Effector memory CD4-positive, alpha-beta T cell (primary cell): ENCODE data around the gene DNAH17.
"Not testable (repeated sequence)": the region's sequence is repeated elsewhere in the genome, so short reads cannot be mapped to it uniquely, and the experiment has no call there.

Source experiments
- DNase-seq, 3 donors: peaks; one replicate each; pipeline ENCODE4 v3.0.0-alpha.2; 2020
- H3K27ac ChIP-seq: 2 replicates; pipeline ENCODE4 v1.7.0; 2013; ENCODE audit warnings: mild to moderate bottlenecking, low read length, moderate library complexity; ENCODE audit not compliant: insufficient read depth, poor library complexity, severe bottlenecking
- H3K27me3 ChIP-seq: replicated peaks from 2 replicates; pipeline ENCODE4 v1.7.0; 2013; ENCODE audit warnings: mild to moderate bottlenecking, low read length; ENCODE audit not compliant: insufficient read depth, control insufficient read depth, poor library complexity, severe bottlenecking
- H3K36me3 ChIP-seq: 2 replicates; pipeline ENCODE4 v1.7.0; 2013; ENCODE audit warnings: mild to moderate bottlenecking, low read length, moderate library complexity; ENCODE audit not compliant: control insufficient read depth, insufficient read depth
- H3K4me1 ChIP-seq: 2 replicates; pipeline ENCODE4 v1.7.0; 2013; ENCODE audit warnings: low read length, mild to moderate bottlenecking; ENCODE audit not compliant: control insufficient read depth, insufficient read depth, poor library complexity, severe bottlenecking
- H3K4me3 ChIP-seq: 2 replicates; pipeline ENCODE4 v1.7.0; 2013; ENCODE audit warnings: low read length, low read depth, mild to moderate bottlenecking; ENCODE audit not compliant: insufficient read depth, poor library complexity, severe bottlenecking
- H3K9me3 ChIP-seq: 2 replicates; pipeline ENCODE4 v1.7.0; 2013; ENCODE audit warnings: mild to moderate bottlenecking, low read length, moderate library complexity; ENCODE audit not compliant: control insufficient read depth

The DNAH17 gene

DNA sequence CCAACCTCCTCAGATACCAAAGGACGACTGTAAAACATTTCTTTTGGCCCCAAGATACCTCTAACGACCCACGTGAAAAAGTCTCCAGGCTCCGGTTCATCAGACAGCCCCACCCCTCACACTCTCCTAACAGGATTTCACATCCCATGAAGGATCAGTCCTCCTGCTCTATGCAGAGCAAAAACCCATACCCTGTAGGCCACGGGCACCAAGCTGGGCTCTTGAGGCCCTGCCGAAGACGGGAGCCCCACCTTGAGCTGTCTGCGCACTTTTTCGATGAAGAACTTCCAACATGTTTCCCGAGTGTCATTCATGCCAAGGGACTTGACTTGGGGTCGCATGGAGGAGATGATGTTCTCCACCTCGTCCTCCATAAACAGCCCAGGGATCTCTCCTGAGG lies 108.8 kb downstream of the DNAH17 start:
- Histone ChIP-seq H3K27me3 (no peaks in the 10 kb centered on the region), H3K9me3 (no peaks in the 10 kb centered on the region), H3K27ac (no peak overlapping the region), H3K4me3 (no peak overlapping the region), H3K4me1 (no peaks in the 10 kb centered on the region), H3K36me3 (no peaks in the 10 kb centered on the region)
- no peak for DNase-seq

DNA sequence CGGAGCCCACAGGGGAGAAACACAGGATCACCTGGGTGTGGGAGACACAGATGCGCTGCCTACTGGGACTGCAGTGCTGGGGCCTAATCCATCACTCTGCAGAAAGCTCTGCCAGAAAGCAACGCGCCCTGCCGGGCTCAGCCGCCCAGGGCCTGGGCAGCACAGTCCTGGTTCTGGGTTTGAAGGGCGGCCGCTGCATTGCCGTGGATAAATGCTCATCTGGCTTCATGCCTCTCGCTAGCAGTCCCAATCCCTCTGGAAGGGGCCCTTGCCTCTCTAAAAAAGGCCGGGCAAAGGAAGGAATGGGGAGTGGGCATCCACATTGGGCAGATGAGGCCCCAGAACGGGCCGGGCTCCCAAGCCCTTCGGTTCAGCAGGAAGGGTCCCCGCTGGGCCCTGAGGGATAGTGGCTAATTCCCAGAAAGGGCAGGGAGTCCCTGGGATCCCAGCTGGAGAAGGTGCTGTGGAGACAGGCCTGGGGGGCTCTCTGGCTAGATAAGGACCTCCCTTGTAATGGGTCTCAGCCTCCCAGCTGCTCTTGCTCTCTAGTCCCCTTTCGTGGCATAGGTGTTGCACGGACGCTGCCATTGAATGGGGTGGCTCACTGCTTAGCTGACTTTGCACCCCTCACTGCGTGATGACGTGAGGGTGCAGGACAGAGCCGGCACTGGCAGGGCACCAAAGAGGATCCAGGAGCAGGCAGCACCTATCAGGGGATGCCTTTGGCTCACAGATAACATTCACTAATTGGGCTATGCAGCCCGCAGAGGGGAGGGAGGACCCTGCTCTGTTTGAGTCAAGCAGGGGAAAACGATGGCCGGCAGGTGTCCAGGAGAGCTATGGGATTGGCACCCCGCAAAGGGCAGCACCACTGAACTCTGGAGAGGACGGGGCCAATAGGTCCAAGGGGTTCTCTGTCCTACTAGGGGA lies 110.1 kb downstream of the DNAH17 start:
- DNase-seq: no peak
- Histone ChIP-seq H3K4me3 (no peak overlapping the region), H3K36me3 (no peaks in the 10 kb centered on the region), H3K9me3 (no peaks in the 10 kb centered on the region), H3K4me1 (no peaks in the 10 kb centered on the region), H3K27ac (no peak overlapping the region), H3K27me3 (no peaks in the 10 kb centered on the region)

DNA sequence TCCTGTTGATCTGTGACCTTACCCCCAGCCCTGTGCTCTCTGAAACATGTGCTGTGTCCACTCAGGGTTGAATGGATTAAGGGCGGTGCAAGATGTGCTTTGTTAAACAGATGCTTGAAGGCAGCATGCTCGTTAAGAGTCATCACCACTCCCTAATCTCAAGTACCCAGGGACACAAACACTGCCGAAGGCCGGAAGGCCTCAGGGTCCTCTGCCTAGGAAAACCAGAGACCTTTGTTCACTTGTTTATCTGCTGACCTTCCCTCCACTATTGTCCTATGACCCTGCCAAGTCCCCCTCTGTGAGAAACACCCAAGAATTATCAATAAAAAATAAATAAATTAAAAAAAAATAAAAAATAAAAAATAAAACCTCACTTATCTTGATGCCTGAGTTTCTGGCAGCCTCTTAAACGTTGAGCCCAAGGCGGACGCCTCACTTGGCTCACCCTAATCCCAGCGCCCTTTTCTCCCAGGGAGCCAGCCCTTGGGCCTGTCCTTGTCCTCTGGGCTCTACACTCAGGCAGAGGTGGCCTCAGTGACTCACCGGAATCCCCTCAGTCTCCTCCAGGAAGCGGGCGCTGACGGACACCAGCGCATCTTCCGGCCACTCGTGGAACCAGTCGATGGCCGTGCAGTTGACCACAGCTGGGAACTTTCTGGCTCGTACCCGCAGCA lies 110.9 kb downstream of the DNAH17 start:
- not testable (repeated sequence) for DNase-seq, H3K4me1 ChIP-seq, H3K27me3 ChIP-seq, H3K27ac ChIP-seq, H3K36me3 ChIP-seq, H3K4me3 ChIP-seq, H3K9me3 ChIP-seq

DNA sequence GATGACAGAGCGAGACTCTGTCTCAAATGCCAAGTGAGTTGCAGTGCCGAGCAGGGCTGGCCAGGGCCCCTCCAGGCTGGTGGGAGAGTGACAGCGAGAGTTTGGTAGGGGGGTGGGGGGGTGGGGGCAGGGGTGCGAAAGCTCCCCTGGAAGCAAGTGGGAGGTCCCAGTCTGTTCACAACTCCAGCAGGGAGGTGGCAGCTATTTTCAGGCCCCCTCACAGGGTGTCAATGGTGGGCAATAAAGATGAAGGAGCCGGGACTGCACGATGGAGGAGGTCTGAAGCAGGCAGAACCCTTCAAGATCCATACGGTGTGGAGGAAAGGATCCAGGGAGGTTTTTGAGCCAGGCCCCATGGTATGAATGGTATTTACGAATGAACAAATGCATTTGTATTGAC lies 115.0 kb downstream of the DNAH17 start:
- Histone ChIP-seq H3K27me3 (no peaks in the 10 kb centered on the region), H3K27ac (no peak overlapping the region), H3K9me3 (no peaks in the 10 kb centered on the region), H3K4me3 (no peak overlapping the region), H3K36me3 (no peaks in the 10 kb centered on the region), H3K4me1 (no peaks in the 10 kb centered on the region)
- DNase-seq: no peak

DNA sequence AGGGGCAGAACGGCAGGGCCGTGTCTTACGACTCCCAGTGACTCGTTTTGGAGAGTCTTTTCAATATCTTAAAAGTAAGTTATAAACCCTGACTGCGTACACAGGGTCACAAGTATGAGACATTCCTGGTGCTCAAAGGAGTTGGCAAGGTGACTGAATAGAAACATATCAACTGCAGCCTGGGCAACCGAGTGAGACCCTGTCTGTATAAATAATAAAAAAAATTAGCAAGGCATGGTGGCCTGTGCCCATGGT lies 115.5 kb downstream of the DNAH17 start:
- DNase-seq: no peak
- H3K27ac ChIP-seq: no peak overlapping the region
- no peaks in the 10 kb centered on the region for H3K27me3 ChIP-seq
- no peaks in the 10 kb centered on the region for H3K36me3 ChIP-seq
- no peaks in the 10 kb centered on the region for H3K4me1 ChIP-seq
- H3K4me3 ChIP-seq: no peak overlapping the region
- no peaks in the 10 kb centered on the region for H3K9me3 ChIP-seq

DNA sequence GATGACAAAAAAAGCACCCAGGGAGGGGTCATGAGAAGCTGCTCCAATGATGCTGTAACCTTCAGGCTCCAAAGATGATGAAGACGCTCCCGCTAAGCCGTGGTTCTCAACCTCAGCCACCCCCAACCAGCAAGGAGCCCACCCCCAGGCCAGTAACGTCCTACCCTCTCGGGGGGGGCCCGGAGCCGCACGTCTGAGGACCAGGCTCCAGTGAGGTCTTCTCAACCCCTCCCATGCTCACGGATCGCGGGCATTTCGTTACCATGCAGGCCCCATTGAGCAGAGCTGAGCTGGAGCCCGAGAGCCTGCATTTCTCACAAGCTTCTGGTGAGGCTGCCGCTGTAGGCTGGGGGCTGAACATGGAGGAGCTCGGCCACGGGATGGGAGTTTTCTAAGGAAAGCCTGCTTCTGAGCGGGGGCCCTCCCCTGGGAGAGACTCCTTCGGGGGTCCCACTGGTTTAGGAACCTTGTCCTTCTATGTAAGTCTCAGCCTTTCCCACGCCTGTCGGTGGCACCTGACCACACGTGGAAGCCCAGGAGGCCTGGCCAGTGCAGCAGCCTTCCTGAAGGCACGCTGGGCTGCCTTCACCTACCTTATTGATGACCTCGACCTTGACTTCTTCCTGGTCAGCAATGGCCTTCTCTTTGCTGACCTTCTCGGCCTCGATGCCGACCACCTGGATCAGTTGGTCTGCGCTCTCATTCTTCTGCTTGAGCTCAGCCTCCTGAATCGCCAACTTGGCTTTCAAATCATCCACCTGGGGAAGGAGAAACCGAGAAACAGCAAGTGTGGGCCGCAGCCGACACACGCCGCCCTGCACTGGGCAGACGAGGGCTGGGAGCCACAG lies 116.0 kb downstream of the DNAH17 start:
- Histone ChIP-seq H3K9me3 (no peaks in the 10 kb centered on the region), H3K27ac (no peak overlapping the region), H3K36me3 (no peaks in the 10 kb centered on the region), H3K27me3 (no peaks in the 10 kb centered on the region), H3K4me3 (no peak overlapping the region), H3K4me1 (no peaks in the 10 kb centered on the region)
- DNase-seq: no peak

DNA sequence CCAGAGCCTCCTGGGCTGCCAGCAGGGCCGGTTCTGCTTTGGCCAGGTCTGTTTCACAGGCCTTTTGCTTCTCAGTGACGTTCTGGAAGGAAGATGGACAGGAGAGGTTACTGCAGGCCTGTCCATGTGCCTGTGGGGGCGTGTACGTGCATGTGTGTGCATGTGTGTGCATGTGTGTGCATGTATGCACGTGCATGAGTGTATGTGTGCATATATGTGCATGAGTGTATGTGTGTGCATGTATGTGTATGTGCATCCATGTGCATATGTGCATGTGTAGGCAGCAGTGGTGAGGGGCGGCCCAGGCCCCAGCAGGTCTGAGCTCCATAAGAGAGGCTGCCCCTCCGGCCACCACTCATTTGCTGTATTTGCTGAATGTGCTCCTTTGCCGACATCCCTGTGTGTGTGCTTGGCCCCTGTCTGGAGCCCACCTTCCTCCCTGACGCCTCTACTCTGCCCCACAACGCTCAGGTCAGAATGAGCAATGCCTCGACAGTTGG lies 117.0 kb downstream of the DNAH17 start:
- Histone ChIP-seq H3K27me3 (no peaks in the 10 kb centered on the region), H3K36me3 (no peaks in the 10 kb centered on the region), H3K27ac (no peak overlapping the region), H3K4me1 (no peaks in the 10 kb centered on the region), H3K9me3 (no peaks in the 10 kb centered on the region), H3K4me3 (no peak overlapping the region)
- DNase-seq: no peak

DNA sequence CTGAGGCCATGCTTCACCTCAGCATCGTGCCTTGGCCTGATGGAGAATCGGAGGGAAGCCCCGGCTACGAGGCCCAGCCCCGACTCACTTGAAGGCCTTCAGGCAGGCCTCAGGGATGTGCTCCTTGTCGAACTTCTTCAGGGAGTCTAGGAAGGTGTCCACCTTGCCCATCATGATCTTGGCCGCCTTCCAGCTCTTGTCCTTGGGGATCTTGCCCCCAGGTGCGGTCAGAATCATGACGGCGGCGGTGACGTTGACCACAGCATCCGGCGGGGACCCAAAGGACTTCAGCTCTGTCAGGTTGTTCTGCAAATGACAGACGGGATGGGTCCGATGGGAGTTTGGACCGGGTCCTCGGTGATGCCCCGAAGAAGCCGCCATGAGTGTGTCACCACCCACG lies 117.5 kb downstream of the DNAH17 start:
- no peak for DNase-seq
- Histone ChIP-seq H3K27me3 (no peaks in the 10 kb centered on the region), H3K27ac (no peak overlapping the region), H3K4me3 (no peak overlapping the region), H3K9me3 (no peaks in the 10 kb centered on the region), H3K36me3 (no peaks in the 10 kb centered on the region), H3K4me1 (no peaks in the 10 kb centered on the region)

DNA sequence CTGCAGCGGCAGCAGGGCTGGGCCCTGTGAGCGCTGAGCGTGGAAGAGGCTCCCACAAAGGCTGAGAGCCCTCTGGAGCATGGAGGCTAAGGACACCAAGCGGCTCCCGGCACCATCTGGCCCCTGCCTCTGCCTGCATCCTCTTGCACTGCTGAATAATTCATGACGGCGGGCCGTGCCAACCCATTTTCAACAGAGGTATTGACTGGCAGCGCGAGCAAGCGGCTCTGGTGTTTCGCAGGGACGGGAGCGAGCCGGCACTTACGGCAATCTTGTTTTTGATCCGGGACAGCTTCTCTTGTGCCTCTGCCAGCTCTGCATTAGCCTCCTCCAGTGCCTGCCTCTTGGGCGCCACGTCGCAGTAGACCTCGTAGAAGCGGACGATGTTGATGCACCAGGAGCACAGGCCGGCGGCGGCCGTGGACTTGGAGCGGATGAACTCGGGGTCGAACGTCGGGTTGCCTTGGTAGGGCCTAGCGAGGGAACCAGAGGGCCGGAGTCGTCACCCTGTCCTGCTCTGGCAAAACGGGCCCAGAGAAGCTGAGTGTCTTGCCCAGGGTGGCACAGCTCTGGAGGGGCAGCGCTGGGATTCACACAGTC lies 118.4 kb downstream of the DNAH17 start:
- H3K36me3 ChIP-seq: no peaks in the 10 kb centered on the region
- DNase-seq: no peak
- H3K9me3 ChIP-seq: no peaks in the 10 kb centered on the region
- H3K27ac ChIP-seq: no peak overlapping the region
- H3K4me1 ChIP-seq: no peaks in the 10 kb centered on the region
- no peak overlapping the region for H3K4me3 ChIP-seq
- no peaks in the 10 kb centered on the region for H3K27me3 ChIP-seq
